ENCODE results near the gene PHF2. TPM values are rescaled to one million over a fixed set of nuclear protein-coding genes. Genes with fewer than 3 reads are reported as not detected.

Gene PHF2
- total and polyA plus RNA-seq, 2 of the 8 experiments (the other 6 are each of a cell fraction or from before 2014, with no cell fraction given): 3.4 to 9.4 TPM

- no peak overlapping the region for H3K4me3 ChIP-seq (ENCODE audit: extremely low read depth in 1 of 4, insufficient read depth in 2 of 4, low read depth in 3 of 4, low read length in 4 of 4)
- H2BK15ac ChIP-seq (ENCODE audit: low read length): no peak overlapping the region
- no peak overlapping the region for H3K23ac ChIP-seq (ENCODE audit: insufficient read length)
- no peaks in the 10 kb centered on the region for H3K4me1 ChIP-seq (replicated peaks in 1 of 4; ENCODE audit: control insufficient read depth in 3 of 4, insufficient read depth in 4 of 4, low read length in 3 of 4)
- H3K23me2 ChIP-seq (ENCODE audit: low read depth, low read length): peaks cover 2% of the 10 kb centered on the region; the same call in 1 of the 2 replicates
- H3K9me3 ChIP-seq (ENCODE audit: insufficient read depth in 2 of 2, low read depth in 1 of 2, low read length in 1 of 2): no peaks in the 10 kb centered on the region; a peak in 1 of 4 replicates
- no peak overlapping the region for H2AFZ ChIP-seq (ENCODE audit: low read length)
- no peak overlapping the region for H3K14ac ChIP-seq (ENCODE audit: insufficient read length)
- no peak overlapping the region for H2BK5ac ChIP-seq (ENCODE audit: low read depth, low read length)
- H3K56ac ChIP-seq (replicated peaks; ENCODE audit: insufficient read length, low read depth, low read length): no peak overlapping the region
- no peak overlapping the region for H4K5ac ChIP-seq (ENCODE audit: insufficient read length, low read depth, low read length)
- H4K8ac ChIP-seq (ENCODE audit: extremely low read depth, insufficient read depth, low read length): no peak overlapping the region
- no peak overlapping the region for H4K91ac ChIP-seq (replicated peaks; ENCODE audit: insufficient read length, low read length)
- peak in 1 of 2 experiments; percentile 37 for DNase-seq (ENCODE audit: low read depth in 1 of 2, low spot score in 2 of 2)
- no peak overlapping the region for H3K4ac ChIP-seq (replicated peaks; ENCODE audit: insufficient read length, low read depth, low read length)
- POLR2A ChIA-PET (ENCODE audit: partially characterized antibody): no interaction called here
- H2BK12ac ChIP-seq (ENCODE audit: low read depth, low read length): no peak overlapping the region
- no peaks in the 10 kb centered on the region; a peak in 1 of 7 replicates for H3K27me3 ChIP-seq (replicated peaks in 1 of 4; ENCODE audit: control insufficient read depth in 3 of 4, extremely low read depth in 1 of 4, insufficient read depth in 3 of 4, low read length in 3 of 4)
- H3K79me2 ChIP-seq (ENCODE audit: control insufficient read depth in 1 of 2, insufficient read depth in 2 of 2, low read length in 2 of 2): no peaks in the 10 kb centered on the region
- CTCF ChIA-PET (ENCODE audit: partially characterized antibody): interaction anchor here (0.6 to 1.1 kb wide), 3 partner anchors 152 to 506 kb away, joined by 3 to 4 read pairs (median 3); no protein-coding TSS in a partner anchor
- H2BK120ac ChIP-seq (replicated peaks; ENCODE audit: low read depth, low read length): no peak overlapping the region
- peaks cover 0 to 3% of the 10 kb centered on the region in 2 experiments for H4K20me1 ChIP-seq (replicated peaks in 1 of 2; ENCODE audit: control insufficient read depth in 1 of 2, insufficient read depth in 2 of 2, low read length in 2 of 2)
- no peak overlapping the region for H3K27ac ChIP-seq (ENCODE audit: low read depth, low read length)
- no peak overlapping the region for H3K4me2 ChIP-seq (ENCODE audit: insufficient read depth in 1 of 2, low read depth in 2 of 2, low read length in 2 of 2)
- H3K9ac ChIP-seq (replicated peaks in 1 of 4; ENCODE audit: extremely low read depth in 1 of 4, low read depth in 3 of 4, low read length in 3 of 4): no peak overlapping the region
- no peak overlapping the region for H2BK20ac ChIP-seq (ENCODE audit: low read length)
- WGBS, 2 experiments (ENCODE audit: extremely low coverage in 1 of 2, insufficient coverage in 1 of 2, insufficient read length in 1 of 2, insufficient replicate concordance in 2 of 2, low coverage in 1 of 2, low lambda C conversion rate in 2 of 2, missing lambda C conversion rate in 1 of 2): 93% methylated on average over 16 of the region's 16 CpGs; no CpG with 5 or more reads in 1 of the 2 experiments
- H3K36me3 ChIP-seq (ENCODE audit: control insufficient read depth in 2 of 4, insufficient read depth in 4 of 4, low read length in 3 of 4): no peaks in the 10 kb centered on the region; a peak in 2 of 8 replicates
- H3K79me1 ChIP-seq (ENCODE audit: low read depth, low read length): no peaks in the 10 kb centered on the region
- no peak overlapping the region for H3K18ac ChIP-seq (ENCODE audit: extremely low read depth, low read length)
- no peak for FAIRE-seq
- H2AK5ac ChIP-seq (ENCODE audit: low read depth, low read length): no peak overlapping the region
- no peak for TF ChIP-seq GTF2F1 (IDR thresholded peaks at IDR 0.05; ENCODE audit: borderline replicate concordance, low read depth, low read length)
- TF ChIP-seq TEAD4 (IDR thresholded peaks at IDR 0.05; ENCODE audit: low read depth, low read length): no peak
- no peak for TF ChIP-seq SAP30 (IDR thresholded peaks at IDR 0.05; ENCODE audit: insufficient read depth, insufficient replicate concordance, low read length)
- no peak for TF ChIP-seq SRF (IDR thresholded peaks at IDR 0.05; ENCODE audit: low read depth, low read length)
- no peak for TF ChIP-seq FOSL1 (IDR thresholded peaks at IDR 0.05; ENCODE audit: insufficient read depth, low read depth, low read length)
- TF ChIP-seq EP300 (IDR thresholded peaks at IDR 0.05; ENCODE audit: borderline replicate concordance in 1 of 2, low read depth in 2 of 2, low read length in 2 of 2): no peak
- TF ChIP-seq BACH1 (IDR thresholded peaks at IDR 0.05; ENCODE audit: low read length): no peak
- TF ChIP-seq RBBP5 (IDR thresholded peaks at IDR 0.05; ENCODE audit: borderline replicate concordance, low read depth, low read length): no peak
- no peak for TF ChIP-seq HDAC2 (IDR thresholded peaks at IDR 0.05; ENCODE audit: borderline replicate concordance in 1 of 2, low read depth in 2 of 2, low read length in 2 of 2)
- no peak for TF ChIP-seq JUN (IDR thresholded peaks at IDR 0.05; ENCODE audit: low read depth, low read length)
- TF ChIP-seq CREB1 (IDR thresholded peaks at IDR 0.05): no peak
- no peak for TF ChIP-seq TAF1 (IDR thresholded peaks at IDR 0.05; ENCODE audit: low read depth, low read length)
- no peak for TF ChIP-seq SP4 (IDR thresholded peaks at IDR 0.05; ENCODE audit: low read length)
Observed at GRCh38 chr9:93673021-93673838, 96.8 kb downstream of the PHF2 start.

All from H1 (cell line).